ENCODE measurements around the gene RCAN3.
"Not testable (repeated sequence)": the region's sequence is repeated elsewhere in the genome, so short reads cannot be mapped to it uniquely, and the experiment has no call there.

The RCAN3 gene

DNA sequence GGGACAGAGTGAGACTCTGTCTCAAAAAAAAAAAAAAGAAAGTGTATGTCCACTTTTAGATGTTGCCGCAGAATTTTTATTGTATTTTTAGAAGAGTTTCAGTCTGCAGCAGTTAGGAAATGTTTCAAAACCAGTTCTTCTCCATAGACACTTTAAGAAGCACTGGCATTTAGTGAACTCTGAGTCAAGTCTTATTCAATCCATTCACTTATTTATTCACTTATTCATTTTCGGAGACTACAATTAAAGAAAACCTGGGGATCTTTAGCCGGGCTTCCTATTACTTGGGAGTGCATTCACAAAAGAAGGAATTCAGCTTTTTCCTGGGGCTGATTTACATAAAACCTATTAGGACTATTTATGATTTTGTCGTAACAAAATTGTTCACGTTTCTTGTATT lies 12.3 kb downstream of the RCAN3 start:
- peak in 1 of 14 donors; percentile 33 for DNase-seq

DNA sequence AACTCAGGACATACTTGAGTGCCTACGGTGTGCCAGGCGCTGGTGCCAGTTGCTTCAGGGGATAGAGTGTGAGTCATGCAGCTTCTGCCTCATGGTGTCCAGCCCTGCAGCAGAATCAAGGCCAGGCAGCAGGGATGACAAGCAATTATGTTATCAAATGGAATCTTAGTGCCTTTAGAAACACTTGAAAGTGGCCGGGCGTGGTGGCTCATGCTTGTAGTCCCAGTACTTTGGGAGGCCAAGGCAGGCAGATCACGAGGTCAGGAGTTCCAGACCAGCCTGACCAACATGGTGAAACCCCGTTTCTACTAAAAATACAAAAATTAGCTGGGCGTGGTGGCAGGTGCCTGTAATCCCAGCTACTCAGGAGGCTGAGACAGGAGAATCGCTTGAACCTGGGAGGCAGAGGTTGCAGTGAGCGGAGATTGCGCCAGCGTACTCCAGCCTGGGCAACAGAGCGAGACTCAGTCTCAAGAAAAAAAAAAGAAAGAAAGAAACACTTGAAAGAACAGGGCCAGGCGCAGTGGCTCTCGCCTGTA lies 13.1 kb downstream of the RCAN3 start:
- peak in 1 of 14 donors; percentile 73 for DNase-seq

DNA sequence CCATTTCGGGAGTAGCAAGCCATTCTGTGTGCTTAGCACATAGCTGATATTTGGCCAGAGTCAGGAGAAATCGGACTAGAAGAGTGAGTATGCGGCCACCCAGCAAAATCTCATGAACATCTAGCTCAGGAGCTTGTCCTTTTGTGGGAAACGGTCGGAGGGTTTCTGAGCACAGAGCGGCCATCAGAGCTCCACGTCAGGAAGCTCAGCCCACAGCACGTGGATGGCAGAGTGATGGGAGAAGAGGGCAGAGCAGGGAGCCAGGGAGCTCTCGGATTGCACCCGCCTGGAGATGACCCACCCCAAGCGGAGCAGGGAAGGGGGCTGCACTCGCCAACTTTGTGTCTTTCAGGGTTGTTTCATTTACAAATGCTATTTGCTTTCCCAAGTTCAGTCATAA lies 13.9 kb downstream of the RCAN3 start:
- DNase-seq = peak in 1 of 14 donors; percentile 32

DNA sequence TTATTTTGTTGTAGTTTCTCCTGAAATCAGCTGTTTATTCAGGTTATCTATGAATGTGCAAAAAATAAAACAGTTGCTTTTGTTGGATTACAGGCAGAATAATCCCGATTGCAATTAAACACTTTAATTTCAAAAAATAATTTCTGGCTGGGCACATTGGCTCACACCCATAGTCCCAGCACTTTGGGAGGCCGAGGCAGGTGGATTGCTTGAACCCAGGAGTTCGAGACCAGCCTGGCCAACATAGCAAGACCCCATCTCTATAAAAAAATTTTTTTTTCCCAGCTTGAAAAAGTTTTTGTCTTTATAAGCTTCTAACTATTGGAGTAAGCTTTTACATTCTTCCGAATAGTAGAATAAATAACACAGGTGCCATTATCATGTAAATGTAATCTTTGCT lies 15.3 kb downstream of the RCAN3 start:
- DNase-seq = no peak

DNA sequence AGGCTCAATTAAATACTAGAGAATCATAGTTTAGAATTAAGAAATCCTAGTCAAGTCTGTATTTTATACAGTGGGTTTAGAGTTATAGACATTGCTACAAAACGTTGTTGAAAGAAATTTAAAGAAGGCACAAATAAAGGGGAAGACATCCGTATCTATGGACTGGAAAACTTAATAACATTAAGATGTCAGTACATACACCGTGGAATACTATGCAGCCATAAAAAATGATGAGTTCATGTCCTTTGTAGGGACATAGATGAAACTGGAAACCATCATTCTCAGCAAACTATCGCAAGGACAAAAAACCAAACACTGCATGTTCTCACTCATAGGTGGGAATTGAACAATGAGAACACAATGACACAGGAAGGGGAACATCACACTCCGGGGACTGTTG lies 17.6 kb downstream of the RCAN3 start:
- not testable (repeated sequence) for DNase-seq

DNA sequence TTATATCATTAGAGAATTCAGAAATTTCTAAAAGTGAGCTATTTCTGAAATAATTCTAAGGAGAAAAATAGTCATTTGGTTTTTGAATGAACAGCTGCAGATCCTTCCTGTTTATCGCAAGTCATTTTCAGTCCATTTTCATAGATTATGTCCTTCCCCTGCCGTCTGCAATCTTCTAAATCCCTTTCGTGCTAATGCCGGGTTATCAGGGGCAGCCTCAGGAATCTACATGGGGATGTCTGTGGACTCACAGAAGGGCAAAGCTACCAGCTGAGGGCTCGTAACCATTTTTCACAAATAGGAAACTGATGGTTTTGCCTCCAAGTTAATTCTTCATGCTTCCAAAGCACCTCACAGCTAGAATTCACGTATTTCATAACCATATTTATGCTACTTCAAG lies 23.0 kb downstream of the RCAN3 start:
- no peak for DNase-seq

DNA sequence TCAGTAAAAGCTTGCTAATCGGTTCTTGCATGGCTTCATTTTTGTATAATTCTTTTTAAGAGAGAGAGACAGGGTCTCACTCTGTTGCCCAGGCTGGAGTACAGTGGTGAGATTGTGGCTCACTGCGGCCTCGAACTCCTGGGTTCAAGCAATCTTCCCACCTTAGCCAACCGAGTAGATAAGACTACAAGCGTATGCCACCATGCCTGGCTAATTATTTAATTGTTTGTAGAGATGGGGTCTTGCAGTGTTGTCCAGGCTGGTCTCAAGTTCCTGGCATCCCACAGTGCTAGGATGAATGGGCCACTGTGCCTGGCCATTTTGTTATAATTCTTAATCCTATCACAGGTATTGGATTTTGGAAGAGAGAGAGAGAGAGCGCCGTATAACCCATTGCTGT lies 23.4 kb downstream of the RCAN3 start:
- DNase-seq = no peak

DNA sequence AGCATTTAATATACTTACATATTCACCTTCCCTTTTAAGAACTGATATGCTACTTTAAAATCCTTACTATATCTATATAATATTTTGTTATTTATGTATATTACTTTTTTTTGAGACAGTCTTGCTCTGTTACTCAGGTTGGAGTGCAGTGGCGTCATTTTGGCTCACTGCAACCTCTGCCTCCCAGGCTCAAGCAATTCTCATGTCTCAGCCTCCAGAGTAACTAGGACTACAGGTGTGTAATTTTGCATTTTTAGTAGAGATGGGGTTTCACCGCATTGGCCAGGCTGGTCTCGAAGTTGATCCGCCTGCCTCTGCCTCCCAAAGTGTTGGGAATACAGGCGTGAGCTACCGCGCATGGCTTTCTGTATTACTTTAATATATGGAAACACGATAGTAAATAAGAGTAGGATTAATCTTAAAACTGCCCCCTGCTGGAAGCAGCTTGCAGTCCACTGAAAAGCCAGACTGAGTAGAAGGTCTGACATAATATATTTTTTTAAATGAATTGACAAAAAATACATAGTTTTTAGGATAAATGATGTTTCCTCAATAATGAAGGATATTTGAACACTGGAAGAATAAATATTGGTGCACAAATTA lies 24.4 kb downstream of the RCAN3 start:
- no peak for DNase-seq

DNA sequence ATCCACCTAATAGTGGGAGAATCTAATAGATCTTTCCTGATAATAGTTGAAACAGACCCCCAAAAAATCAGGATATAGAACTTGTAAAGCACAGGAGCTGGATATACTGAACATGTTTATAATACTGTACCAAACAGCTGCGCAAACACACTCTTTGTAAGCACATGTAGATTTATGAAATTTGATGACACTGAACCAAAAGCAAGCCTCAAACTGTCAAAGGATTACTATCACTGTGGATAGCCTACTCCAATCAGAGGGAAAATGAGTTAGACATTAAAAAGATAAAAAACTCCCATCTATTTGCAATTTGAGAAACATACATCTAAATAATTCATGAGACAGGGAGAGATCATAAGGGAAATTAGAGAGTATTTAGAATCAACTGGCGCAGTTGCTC lies 26.1 kb downstream of the RCAN3 start:
- no peak for DNase-seq

DNA sequence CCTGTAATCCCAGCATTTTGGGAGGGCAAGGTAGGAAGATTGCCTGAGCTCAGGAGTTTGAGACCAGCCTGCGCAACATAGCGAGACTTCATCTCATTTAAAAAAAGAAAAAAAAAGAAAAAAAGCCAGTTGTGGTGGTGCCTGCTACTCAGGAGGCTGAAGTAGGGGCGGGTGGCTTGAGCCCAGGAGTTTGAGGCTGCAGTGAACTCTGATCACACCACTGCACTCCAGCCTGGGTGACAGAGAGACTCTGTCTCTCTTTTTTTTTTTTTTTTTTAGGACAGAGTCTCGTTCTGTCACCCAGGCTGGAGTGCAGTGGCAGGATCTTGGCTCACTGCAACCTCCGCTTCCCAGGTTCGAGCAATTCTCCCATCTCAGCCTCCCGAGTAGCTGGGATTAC lies 26.7 kb downstream of the RCAN3 start:
- DNase-seq = not testable (repeated sequence)

DNA sequence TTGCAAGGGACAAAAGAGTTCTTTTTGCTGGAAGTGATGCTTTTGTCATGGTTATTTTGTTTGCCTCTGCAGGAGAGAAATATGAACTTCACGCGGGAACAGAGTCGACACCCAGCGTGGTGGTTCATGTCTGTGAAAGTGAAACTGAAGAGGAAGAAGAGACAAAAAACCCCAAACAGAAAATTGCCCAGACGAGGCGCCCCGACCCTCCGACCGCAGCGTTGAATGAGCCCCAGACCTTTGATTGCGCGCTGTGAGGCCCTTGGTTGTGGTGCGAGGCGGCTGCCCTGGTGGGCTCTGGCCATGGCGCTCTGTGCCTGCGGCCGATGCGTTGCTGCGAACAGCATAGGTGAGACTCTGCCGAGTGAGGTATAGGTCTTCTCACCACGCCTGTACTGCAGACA lies 32.4 kb downstream of the RCAN3 start:
- no peak for DNase-seq

DNA sequence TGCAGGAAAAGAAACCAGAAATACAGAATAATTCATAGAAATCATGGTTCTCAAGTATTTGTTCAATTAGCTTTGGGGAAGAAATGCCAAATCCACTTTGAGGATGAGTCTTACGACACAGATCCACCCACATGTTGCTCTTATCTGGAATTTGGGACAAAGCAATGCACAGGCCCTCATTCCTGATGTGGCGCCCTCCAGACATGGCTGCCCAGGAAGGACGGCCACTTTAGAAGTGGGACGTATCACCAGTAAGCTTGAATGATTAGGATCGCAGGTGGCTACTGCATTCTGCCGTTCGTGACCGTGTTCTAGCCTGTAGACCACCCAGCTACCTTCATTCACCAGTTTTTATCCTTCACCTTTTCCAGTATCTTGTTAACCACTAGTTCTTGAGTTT lies 33.1 kb downstream of the RCAN3 start:
- DNase-seq = no peak

DNA sequence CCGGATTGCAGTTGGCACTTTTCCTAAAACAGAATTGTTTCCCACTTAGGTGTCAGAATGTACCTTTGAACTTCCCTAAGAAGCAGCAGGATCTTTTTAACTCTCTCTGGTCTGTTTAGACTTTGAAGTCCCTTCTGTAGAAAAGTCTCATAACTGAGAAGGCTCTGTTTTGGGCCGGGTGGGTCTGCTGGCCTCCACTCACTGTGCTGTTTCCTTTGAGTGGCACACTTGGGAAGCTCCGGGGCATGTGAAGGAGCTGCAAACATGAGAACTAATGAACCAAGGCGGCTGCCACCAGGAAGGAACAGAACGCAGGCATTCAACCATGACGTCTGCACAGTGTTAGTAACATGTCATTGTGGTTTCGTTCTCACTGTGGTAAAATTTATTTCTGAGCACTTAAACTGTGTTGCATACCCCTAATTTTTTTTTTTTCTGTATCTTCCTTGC lies 33.8 kb downstream of the RCAN3 start:
- no peak for DNase-seq

DNA sequence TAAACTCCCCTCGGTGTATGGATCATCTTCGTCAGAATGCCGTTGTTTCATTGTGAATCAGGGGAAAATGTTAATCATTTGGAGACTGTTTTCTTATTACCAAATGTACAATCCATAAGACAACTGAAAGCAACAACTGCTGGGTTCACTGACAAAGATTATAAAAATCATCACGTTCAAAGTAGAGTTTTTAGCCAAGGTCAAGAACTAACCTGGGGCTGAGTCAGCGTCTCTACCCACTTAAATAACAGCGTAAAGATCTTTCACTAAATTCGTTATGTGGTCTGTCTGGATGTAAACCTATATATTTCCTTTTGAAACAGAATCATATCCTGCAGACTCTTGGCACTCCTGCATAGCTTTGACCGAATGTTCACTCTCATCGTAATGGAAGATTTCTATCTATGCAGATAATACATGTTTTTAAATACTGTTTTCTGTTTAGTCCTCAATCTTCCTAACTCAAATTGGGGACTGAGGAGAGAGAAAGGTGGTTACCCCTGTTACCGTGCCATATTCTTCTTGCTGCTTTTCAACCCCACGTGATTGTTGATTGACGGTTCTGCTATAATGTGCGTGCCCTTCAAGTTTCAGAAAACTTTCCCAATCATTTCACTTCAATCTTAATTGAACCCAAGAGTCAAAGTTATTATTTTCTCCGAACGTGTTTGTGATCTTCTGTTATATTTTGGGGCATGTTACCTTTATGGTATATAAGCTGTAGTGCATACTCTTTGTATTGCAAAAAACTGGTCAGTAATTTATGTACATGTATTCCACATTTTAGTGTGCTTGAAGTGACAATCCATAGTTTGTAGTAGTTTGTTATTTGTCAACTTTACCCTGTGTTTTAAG lies 37.6 kb downstream of the RCAN3 start:
- DNase-seq = no peak

DNA sequence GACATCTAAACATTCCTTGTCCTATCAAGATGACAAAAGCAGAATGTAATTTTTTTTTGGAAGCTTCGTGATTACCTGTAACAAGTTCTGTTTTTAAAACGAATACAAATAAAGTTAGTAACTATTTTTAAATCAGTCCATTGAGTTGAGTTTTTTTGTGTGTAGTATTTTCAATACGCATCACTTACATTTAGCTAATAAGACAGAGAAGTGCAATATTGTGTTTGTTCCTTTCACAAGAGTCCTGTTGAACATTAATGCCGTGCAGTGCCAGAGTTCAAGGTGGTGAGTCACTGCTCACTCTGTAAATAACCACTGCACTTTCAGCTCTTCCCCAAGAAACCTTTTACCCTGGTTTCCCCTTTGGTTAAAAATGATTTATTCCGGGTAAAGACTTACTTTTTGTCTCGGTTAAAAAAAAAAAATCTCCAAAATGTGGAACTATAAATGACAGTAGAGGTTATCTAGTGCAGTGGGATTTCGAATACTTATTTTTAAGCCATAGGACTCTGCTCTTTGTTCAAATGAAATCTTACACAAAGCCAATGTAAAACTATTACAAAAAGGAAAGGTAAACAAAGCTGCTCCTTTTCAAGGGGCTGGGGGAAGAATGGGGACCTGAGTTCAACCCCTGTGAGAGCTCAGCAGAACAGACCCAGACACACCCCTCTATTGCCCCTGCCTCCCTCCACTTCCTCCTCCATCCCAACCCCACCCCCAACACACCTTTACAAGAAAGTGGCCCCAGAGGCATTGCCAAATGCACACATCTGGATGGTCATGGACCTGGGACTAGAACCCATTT lies 38.5 kb downstream of the RCAN3 start:
- DNase-seq = no peak

DNA sequence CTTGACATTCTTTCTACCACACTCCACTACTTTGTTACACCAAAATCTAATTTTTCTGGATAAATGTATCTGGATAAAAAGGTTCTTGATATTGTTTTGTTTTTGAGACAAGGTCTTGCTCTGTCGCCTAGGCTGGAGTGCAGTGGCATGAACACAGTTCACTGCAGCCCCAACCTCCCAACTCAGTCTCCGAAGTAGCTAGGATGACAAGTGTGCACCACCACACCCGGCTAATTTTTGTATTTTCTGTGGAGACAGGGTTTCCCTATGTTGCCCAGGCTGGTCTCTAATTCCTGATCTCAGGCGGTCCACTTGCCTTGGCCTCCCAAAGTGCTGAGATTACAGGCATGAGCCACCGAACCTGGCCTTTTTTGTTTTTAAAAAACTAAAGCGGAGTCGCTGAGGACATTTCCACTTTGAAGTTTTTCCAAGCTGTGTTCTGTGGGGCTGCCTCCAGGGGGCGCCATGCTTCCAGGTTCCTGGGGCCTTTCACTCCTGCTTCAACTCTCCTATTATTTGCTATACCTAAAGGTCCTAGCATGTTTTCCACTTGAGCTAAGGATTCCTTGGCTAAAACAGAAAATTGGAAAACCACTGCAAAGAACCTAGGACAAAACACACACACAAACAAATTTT lies 39.2 kb downstream of the RCAN3 start:
- DNase-seq = peak in 3 of 14 donors; percentile 12 to 58 (median 19)

DNA sequence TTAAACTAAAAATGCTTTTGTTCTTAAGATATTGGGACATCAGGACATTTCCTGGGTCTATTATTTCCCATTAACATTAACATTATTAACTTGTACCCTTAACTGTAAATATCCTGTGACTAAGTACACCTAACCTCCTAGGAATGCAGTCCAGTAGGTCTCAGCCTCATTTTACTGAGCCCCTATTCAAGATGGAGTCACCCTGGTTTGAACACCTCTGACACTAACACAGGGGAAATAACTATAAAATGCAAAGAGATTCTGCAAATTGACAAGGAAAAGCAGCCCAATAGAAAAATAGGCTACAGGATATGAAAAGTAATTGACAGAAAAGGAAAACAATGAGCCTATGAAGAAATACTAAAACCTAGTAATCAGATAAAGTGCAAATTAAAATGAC lies 41.6 kb downstream of the RCAN3 start:
- no peak for DNase-seq

DNA sequence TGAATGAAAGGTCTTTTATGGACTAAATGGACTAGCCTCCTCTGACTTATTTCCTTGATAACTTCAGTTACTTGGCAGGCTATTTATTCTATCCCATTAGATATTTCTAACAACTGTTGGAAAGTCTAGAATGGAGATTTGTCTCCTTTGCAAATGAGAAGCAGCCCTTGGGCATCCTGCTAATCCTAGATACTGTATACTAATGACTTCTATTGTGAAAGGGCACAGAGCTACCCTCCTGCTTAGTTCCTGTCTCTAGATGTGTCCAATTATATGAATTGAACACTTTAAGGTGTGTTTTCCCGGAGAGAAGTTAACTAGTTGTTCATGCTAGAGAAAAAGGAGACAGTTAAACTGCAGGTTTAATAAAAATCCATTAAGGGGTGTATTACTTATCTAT lies 43.0 kb downstream of the RCAN3 start:
- no peak for DNase-seq

DNA sequence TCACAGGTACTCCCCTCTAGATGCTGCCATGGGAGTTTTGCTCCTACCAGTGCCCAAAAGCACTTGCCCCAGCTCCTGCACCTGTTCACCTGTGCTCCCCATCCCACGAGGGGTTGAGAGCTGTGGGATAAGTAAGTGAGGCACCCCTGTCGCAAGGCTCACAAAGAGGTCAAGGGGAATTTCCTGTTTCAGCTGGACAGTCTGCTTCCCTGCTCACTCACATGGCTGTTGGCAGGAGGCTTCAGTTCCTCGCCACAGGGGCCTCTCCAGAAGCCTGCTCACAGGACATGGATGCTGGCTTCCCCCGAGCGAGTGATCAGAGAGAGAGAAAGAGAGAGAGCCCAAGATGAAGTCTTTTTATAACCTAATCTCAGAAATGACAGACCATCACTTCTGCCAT lies 44.6 kb downstream of the RCAN3 start:
- no peak for DNase-seq

DNA sequence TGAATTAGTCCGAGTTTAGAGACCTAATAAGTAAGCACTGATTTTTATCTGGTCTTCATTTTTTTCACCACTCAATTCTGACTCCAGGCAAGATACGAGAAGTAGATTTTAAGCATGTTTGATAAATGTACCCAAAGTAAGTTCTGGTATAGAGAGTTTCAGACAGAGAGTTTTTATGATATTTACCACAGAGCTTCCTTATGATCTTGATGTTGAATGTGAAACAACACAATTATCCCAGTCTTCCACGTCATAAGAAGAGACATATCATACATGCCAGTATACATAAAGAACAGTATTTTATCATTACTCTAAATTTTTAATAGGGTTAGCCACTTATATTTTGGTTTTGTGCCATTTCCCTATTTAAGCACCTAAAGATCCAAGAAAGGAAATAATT lies 45.4 kb downstream of the RCAN3 start:
- no peak for DNase-seq

DNA sequence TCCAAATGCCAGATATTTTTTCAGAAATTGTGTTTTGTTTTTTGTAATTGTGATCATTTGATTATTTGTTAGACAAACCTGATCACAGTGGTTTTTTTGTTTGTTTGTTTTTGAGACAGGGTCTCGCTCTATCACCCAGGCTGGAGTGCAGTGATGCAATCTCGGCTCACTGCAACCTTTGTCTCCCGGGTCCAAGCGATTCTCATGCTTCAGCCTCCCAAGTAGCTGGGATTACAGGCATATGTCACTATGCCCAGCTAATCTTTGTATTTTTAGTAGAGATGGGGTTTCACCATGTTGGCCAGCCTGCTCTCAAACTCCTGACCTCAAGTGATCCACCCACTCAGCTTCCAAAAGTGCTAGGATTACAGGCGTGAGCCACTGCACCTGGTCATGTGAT lies 46.6 kb downstream of the RCAN3 start:
- not testable (repeated sequence) for DNase-seq

DNA sequence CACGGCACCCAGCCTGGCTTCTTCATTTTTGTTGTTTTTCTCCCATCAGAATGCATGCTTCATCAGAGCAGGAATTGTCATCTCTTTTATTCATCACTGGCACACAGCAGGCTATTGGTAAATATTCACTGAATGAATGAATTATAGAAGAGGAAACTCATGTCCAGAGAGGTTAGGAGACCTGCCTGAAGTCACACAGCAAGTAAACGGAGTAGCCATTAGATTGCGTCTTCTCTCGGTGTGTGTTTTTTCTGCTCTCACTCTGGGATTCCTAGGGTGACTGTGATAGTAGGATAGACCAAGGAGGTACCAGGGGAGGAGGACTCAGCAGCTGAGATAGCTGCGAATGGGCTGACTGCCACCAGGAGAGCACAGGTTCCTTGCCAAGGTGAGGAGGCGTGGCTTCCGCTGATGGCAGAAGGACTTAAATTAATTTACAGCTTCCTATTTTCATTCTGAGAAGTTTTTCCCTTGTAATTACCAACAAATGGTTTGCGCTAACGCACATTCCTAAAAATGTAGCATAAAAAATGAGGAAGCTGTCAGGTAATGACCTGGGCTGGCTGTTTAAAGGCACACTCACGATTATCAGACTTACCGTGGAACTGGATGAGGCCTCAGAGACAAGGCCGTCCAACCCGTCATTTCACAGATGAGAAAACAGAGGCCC lies 48.8 kb downstream of the RCAN3 start:
- no peak for DNase-seq
